ENCODE measurements around the gene DES.

DES gene

GRCh38 chr2:219421323-219421722 lies 3.1 kb downstream of the DES start:
- no peak for DNase-seq

DNA sequence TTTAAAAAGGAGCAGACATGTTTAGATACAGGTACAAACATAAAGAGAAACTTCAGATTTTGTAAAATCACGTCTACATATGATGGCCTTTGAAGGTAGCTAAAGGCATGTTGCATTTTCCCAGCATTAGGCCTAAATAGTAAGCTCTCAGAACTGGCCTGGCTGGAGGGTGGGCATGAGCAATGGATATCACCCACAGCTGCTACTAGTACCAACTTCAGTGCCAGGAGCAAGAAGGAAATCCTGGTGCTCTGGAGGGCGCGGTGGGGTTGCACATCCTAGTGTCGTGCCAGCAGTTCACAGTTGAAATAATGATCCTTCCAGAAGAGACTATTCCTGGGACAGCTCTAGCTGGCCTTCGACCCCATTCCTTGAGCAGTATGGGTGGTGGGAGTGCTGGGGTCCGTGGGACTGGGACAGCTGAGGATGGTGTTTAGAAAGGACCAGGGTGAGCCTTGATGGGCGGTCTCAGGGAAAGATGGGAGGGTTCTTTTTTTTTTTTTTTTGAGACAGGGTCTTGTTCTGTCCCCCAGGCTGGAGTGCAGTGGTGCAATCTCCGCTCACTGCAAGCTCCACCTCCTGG lies 4.9 kb downstream of the DES start:
- DNase-seq = no peak

DNA sequence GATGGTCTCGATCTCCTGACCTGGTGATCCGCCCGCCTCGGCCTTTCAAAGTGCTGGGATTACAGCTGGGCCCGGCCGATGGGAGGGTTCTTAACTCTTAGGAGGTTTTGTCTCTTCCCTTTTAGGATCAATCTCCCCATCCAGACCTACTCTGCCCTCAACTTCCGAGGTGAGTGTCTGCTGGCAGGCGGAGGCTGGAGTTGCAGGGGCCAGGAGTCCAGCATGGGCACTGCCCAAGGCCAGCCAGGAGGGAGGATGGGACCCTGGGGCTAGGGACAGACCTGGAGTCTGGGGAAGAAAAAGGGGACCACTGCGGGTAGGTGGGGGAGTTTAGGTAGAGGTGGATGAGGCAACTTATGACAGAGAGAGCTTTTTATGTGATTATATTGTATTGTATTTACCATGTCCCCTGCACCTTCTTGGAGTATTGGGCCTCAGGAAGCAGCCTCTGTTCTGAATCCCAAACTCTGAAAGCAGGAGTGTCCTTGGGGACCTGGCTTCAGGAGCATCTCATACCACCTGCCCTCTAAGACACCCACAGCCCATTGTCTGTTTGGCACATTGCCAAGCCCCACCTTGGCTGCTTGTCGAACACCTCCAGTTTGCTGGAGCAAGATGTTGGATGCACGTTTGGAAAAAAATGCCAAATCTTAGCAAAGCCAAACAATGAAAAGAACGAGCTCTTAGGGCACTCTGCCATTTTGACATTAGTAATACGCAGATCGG lies 5.6 kb downstream of the DES start:
- DNase-seq = no peak

GRCh38 chr2:219425238-219426067 lies 7.3 kb downstream of the DES start:
- DNase-seq = no peak

DNA sequence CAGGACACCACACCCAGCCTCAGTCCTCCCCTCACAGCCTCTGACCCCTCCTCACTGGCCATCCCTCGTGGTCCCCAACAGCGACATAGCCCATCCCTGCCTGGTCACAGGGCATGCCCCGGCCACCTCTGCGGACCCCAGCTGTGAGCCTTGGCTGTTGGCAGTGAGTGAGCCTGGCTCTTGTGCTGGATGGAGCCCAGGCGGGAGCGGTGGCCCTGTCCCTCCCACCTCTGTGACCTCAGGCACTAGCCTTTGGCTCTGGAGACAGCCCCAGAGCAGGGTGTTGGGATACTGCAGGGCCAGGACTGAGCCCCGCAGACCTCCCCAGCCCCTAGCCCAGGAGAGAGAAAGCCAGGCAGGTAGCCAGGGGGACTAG lies 7.9 kb downstream of the DES start:
- no peak for DNase-seq

DNA sequence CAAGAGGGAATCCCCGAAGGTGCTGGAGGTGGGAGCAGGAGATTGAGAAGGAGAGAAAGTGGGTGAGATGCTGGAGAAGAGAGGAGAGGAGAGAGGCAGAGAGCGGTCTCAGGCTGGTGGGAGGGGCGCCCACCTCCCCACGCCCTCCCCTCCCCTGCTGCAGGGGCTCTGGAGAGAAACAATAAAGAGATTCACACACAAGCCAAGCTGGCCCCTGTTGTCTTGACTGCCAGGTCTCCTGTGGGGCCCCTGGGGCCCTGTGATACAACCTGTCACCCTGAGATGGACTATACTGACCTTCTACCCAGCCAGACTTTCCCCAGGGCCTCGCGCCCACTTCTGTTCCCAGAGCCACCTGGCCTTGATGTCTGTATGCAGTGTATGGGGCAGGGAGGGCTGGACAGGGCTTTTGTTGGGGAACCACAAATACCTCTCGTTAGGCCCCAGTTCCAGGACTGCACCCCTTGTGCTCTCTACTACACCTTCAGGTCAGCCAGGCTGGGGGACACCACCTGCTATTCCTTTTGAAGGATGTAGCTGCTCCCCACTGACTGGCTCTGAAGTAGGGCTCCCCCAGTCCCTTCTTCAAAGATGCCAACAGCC lies 8.5 kb downstream of the DES start:
- no peak for DNase-seq

- no peak for DNase-seq
These were observed 10.3 kb downstream of the DES start for GRCh38 chr2:219428469-219428868.

- no peak for DNase-seq
These were observed 11.9 kb downstream of the DES start for GRCh38 chr2:219429958-219430606.

DNA sequence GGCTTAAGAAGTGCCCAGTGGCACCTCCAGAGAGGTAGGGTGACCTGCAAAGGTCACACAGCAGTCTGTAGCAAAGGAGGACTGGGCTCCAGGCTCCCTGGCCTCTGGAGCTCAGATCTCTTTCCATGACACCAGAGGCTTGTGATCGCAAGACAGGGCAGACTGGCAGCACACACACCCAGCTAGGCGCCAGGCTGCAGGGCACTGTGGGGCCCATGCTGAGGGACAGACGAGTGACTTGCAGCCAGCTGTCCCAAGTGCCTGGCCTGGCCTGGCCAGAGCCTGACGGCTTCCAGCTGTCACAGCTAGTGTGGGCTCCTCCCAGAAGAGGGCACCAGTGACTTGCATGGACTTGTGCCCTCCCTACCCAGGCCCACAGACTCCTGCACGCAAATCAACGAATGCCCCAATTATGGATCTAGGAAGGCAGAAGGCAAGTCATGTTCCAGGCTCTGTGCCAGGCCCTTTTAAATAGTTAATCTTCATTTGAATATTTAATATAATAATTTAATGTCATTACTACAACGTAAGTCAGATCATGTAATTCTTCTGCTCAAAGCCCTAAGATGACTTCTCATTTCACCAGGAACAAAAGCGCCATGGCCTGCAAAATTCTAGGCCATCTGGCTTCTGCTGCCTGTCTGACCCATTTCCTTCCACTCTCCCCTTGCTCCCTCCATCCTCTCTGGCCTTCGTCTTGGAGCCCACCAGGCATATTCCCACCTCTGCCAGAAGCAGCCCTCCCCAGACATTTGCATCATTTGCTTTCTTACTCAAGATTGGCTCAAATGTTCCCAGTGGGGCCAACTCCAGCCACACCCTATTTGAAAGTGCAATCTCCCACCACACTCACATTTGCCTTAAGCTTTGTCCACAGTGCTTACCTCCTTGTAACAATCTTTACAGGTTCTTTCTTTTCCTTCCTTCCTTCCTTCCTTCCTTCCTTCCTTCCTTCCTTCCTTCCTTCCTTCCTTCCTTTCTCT lies 12.7 kb downstream of the DES start:
- DNase-seq = no peak

DNA sequence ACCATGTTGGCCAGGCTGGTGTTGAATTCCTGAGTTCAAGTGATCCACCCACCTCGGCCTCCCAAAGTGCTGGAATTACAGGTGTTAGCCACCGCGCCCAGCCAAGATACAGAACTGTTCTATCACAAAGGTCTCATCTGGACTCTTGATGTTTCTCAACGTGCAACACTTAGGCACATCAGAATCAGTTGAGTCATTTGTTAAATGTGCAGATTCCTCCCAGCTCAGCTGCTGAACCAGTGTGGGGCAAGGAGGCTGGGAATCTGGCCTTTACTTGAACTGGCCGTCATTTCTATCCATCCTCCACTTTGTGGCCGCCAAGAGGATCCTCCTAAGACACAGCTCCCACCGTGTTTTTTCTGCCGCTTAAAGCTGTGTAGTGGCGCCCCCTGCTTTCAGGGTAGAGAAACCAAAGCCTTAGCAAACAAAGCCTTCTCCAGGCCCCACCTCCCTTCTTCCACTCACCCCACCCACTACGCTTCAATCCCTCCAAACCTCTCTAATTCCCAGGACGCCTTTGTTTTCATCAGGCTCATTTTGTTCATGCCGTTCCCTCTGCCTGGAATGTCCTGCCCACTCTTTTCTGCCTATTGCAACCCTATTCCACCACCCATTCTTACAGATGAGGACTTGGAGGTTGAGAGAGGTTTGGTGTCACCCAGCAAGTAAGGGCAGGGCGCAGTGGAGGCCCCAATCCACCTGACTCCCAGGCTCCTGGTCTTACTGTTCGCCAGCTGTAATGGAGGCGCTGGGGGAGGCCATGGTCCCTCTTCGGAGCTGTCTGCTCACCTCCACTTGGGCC lies 15.7 kb downstream of the DES start:
- DNase-seq = peak; percentile 51

GRCh38 chr2:219434468-219434717 lies 16.2 kb downstream of the DES start:
- DNase-seq = no peak

- no peak for DNase-seq
These were observed 16.7 kb downstream of the DES start, which contains the start of gene SPEG for GRCh38 chr2:219434718-219435525. Gene SPEG (plus strand): TSS chr2:219434843. CDS start chr2:219434978, 135 bp downstream.

GRCh38 chr2:219435701-219436100 lies 17.5 kb downstream of the DES start:
- DNase-seq = no peak

- no peak for DNase-seq
These were observed 18.3 kb downstream of the DES start for GRCh38 chr2:219436491-219436890.

- no peak for DNase-seq
These were observed 19.0 kb downstream of the DES start for GRCh38 chr2:219437141-219437540.

DNA sequence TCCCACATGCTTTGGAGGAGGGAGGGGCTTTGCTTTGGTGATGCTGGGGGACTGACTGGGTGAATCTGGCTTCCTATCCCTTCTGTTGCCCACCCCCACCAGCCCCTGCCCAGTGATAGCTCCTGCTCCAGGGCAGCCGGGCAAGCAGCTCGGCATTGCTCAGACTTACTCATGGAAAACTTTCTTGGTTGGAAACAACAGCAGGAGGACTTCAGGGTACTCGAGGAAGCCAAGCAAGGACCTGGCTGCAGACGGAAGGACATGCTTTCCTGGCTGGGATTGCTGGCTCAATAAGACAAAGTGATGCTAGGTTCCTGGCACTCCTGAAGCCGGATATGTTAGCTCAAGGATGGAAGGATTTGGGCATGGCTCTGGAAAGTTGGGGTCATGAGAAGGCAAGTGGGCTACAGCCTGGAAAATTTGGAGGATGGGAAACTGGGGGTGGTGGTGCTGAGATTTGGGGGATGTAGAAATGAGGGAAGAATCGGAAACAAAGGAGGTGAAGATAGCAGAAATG lies 19.6 kb downstream of the DES start:
- DNase-seq = no peak

DNA sequence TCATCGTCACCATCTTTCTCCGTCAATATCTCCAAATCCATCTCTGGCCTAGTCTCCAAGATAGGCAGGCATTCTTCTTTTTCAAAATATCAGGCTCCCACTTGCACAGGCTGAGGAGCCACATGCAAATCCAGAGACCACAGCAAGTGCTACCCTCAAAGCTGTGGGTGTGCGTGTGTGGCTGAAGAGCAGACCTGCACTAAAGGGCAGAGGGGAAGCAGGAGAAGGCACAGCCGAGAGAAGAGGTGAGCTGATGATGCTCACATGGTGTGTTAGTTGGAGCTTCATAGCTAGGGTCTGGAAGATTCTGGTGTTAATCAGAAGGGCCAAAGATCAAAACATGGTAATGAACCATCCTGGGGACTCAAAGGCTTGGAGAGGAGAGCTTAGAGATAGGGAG lies 20.3 kb downstream of the DES start:
- no peak for DNase-seq

- DNase-seq = no peak
These were observed 21.3 kb downstream of the DES start for GRCh38 chr2:219439506-219439905.

- no peak for DNase-seq
These were observed 22.4 kb downstream of the DES start for GRCh38 chr2:219440388-219441256.

All from activated CD4-positive, alpha-beta T cell treated with anti-CD3 and anti-CD28 coated beads, Interleukin-10, Interleukin-2, amounts not matched to agents 100 ng/mL and 50 ng/mL, durations not matched to agents 16 hours and 8 hours (primary cell).